ENCODE results near the gene IL1RAP. TPM values are rescaled to one million over a fixed set of nuclear protein-coding genes. Genes with fewer than 3 reads are reported as not detected.

The IL1RAP gene
- total and polyA plus RNA-seq, 9 of the 15 experiments (the other 6 are each of a cell fraction or from before 2014, with no cell fraction given), result 0.23 to 1.8 (median 0.88) TPM

DNA sequence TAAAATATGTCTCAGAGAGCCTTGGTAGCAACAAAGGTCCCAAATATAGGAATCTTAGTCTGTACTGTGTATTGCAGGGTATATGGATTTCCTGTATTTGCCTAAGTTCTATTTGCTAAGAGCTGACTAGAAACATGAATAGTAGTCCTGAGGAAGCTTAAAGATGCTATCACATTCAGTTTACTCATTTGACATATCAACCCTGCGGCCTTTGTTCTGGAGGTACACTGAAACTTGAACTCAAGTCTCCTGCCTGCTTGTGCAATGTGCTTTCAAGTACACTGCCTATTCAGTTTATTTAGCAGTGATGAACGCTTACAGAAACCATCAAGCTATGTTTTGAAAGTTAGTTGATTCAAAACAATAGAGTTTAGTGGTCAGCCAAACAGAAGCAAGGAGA, 21.1 kb downstream of the IL1RAP start:
- ChIA-PET POLR2A (no interaction called here), CTCF (ENCODE audit: low intra/inter-chr PET ratio) (no interaction called here)
- no peak for DNase-seq (ENCODE audit: extremely low read depth in 1 of 4, low spot score in 3 of 4)
- Histone ChIP-seq H3K4me3 (no peak overlapping the region), H3K36me3 (ENCODE audit: control insufficient read depth, insufficient read depth, low read length) (no peaks in the 10 kb centered on the region), H3K9me3 (replicated peaks; ENCODE audit: control insufficient read depth, insufficient read depth, low read depth, low read length) (0 out of 2 replicates have a peak, but pooled peaks cover 1% of the 10 kb centered on the region), H2AFZ (ENCODE audit: low read depth, low read length) (no peak overlapping the region), H3K4me1 (replicated peaks in 1 of 2; ENCODE audit: control insufficient read depth in 2 of 2, insufficient read depth in 2 of 2, low read length in 2 of 2) (no peaks in the 10 kb centered on the region), H3K79me2 (ENCODE audit: control insufficient read depth, insufficient read depth, low read length) (no peaks in the 10 kb centered on the region), H4K20me1 (replicated peaks; ENCODE audit: control insufficient read depth, insufficient read depth, low read length) (no peaks in the 10 kb centered on the region), H3K27ac (ENCODE audit: extremely low read depth, low read depth, low read length) (no peak overlapping the region), H3K4me2 (ENCODE audit: insufficient read depth, low read length) (no peak overlapping the region), H3K9me1 (ENCODE audit: control insufficient read depth, insufficient read depth, low read length) (no peaks in the 10 kb centered on the region), H3K9ac (ENCODE audit: insufficient read depth in 1 of 2, low read depth in 2 of 2, low read length in 2 of 2) (no peak overlapping the region), H3K27me3 (ENCODE audit: control insufficient read depth in 2 of 2, insufficient read depth in 2 of 2, low read length in 2 of 2) (no peaks in the 10 kb centered on the region)
- 0% methylated on average over 2 of the region's 2 CpGs for WGBS (ENCODE audit: insufficient coverage, low coverage, missing lambda C conversion rate)
- in situ Hi-C loops (cut with MboI), result no loop called here
- intact Hi-C loops (cut with micrococcal nuclease), result no loop called here
- BruUV-seq (replicated peaks), result no TSS peak
- no peak for FAIRE-seq
- TF ChIP-seq MCM5 (IDR thresholded peaks at IDR 0.05; ENCODE audit: low read depth), result no peak
- no peak for TF ChIP-seq YBX1 (IDR thresholded peaks at IDR 0.05)
- TF ChIP-seq, protein P1, sequence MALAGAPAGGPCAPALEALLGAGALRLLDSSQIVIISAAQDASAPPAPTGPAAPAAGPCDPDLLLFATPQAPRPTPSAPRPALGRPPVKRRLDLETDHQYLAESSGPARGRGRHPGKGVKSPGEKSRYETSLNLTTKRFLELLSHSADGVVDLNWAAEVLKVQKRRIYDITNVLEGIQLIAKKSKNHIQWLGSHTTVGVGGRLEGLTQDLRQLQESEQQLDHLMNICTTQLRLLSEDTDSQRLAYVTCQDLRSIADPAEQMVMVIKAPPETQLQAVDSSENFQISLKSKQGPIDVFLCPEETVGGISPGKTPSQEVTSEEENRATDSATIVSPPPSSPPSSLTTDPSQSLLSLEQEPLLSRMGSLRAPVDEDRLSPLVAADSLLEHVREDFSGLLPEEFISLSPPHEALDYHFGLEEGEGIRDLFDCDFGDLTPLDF (CRISPR knock-in tag; IDR thresholded peaks at IDR 0.05), result no peak
- TF ChIP-seq TEAD1 (CRISPR knock-in tag; IDR thresholded peaks at IDR 0.05), result no peak
- TF ChIP-seq ZNF75A (CRISPR knock-in tag; IDR thresholded peaks at IDR 0.05), result no peak
- no peak for TF ChIP-seq ZNF3 (CRISPR knock-in tag; IDR thresholded peaks at IDR 0.05)
- TF ChIP-seq KLF1 (tag; IDR thresholded peaks at IDR 0.05), result no peak
- no peak for TF ChIP-seq HMG20B (CRISPR knock-in tag; IDR thresholded peaks at IDR 0.05)
- no peak for TF ChIP-seq PCBP2 (IDR thresholded peaks at IDR 0.05; ENCODE audit: low read depth, low read length, poor library complexity, severe bottlenecking)
- TF ChIP-seq ZNF232 (CRISPR knock-in tag; IDR thresholded peaks at IDR 0.05), result no peak
- ATAC-seq, result no peak
